ENCODE measurements around the gene FGR.

FGR gene

GRCh38 chr1:27605796-27606707, 28.9 kb downstream of the FGR start:
- Histone ChIP-seq H3K27ac (ENCODE audit: insufficient read depth in 1 of 2, low read depth in 1 of 2, low read length in 2 of 2, poor library complexity in 1 of 2, severe bottlenecking in 2 of 2) (no peak overlapping the region), H3K9me3 (ENCODE audit: control extremely low read depth in 1 of 5, control insufficient read depth in 4 of 5, insufficient read depth in 2 of 5, low read depth in 1 of 5, low read length in 4 of 5) (no peaks in the 10 kb centered on the region), H3K4me3 (ENCODE audit: control insufficient read depth in 1 of 7, extremely low read depth in 1 of 7, insufficient read depth in 4 of 7, low read depth in 2 of 7, low read length in 6 of 7) (peak overlapping the region in 2 of 7 experiments; percentile 28 to 30), H3K27me3 (replicated peaks in 2 of 5; ENCODE audit: control insufficient read depth in 4 of 5, insufficient read depth in 5 of 5, low read length in 4 of 5) (no peaks in the 10 kb centered on the region), H3K4me1 (ENCODE audit: control extremely low read depth in 1 of 4, control insufficient read depth in 4 of 4, insufficient read depth in 4 of 4, low read length in 3 of 4) (peaks cover 1 to 75% (median 52%) of the 10 kb centered on the region in 4 experiments), H3K36me3 (ENCODE audit: control insufficient read depth in 4 of 4, insufficient read depth in 4 of 4, low read length in 3 of 4) (no peaks in the 10 kb centered on the region)
- WGBS (ENCODE audit: insufficient coverage) = 2% methylated on average over 7 of the region's 11 CpGs
- ChIA-PET CTCF (interaction anchor here (0.6 to 20.5 kb wide), 40 partner anchors 9 to 1157 kb away, joined by 3 to 311 read pairs (median 5); partner anchors contain the start of gene FGR), POLR2A (interaction anchor here (0.7 kb wide), 1 partner anchor 35 kb away, joined by 3 read pairs; no protein-coding TSS in a partner anchor)
- peak; percentile 72 to 85 (median 83) for DNase-seq

GRCh38 chr1:27605300-27605766, 29.7 kb downstream of the FGR start:
- peaks cover 3 to 81% (median 60%) of the 10 kb centered on the region in 4 experiments for H3K4me1 ChIP-seq (ENCODE audit: control extremely low read depth in 1 of 4, control insufficient read depth in 4 of 4, insufficient read depth in 4 of 4, low read length in 3 of 4)
- no peak overlapping the region for H3K4me3 ChIP-seq (ENCODE audit: control insufficient read depth in 1 of 7, extremely low read depth in 1 of 7, insufficient read depth in 4 of 7, low read depth in 2 of 7, low read length in 6 of 7)
- no peaks in the 10 kb centered on the region for H3K9me3 ChIP-seq (ENCODE audit: control extremely low read depth in 1 of 5, control insufficient read depth in 4 of 5, insufficient read depth in 2 of 5, low read depth in 1 of 5, low read length in 4 of 5)
- DNase-seq = no peak
- CTCF ChIA-PET = interaction anchor here (0.6 to 20.5 kb wide), 23 partner anchors 10 to 1158 kb away, joined by 3 to 311 read pairs (median 6); partner anchors contain the start of gene FGR
- WGBS (ENCODE audit: insufficient coverage) = 94% methylated on average over 6 of the region's 7 CpGs
- no peak overlapping the region for H3K27ac ChIP-seq (ENCODE audit: insufficient read depth in 1 of 2, low read depth in 1 of 2, low read length in 2 of 2, poor library complexity in 1 of 2, severe bottlenecking in 2 of 2)
- no peaks in the 10 kb centered on the region for H3K36me3 ChIP-seq (ENCODE audit: control insufficient read depth in 4 of 4, insufficient read depth in 4 of 4, low read length in 3 of 4)
- POLR2A ChIA-PET = interaction anchor here (0.7 kb wide), 1 partner anchor 35 kb away, joined by 3 read pairs; no protein-coding TSS in a partner anchor
- H3K27me3 ChIP-seq (replicated peaks in 2 of 5; ENCODE audit: control insufficient read depth in 4 of 5, insufficient read depth in 5 of 5, low read length in 4 of 5) = no peaks in the 10 kb centered on the region

- WGBS (ENCODE audit: insufficient coverage) = 48% methylated on average over 18 of the region's 21 CpGs
- Histone ChIP-seq H3K36me3 (ENCODE audit: control insufficient read depth in 4 of 4, insufficient read depth in 4 of 4, low read length in 3 of 4) (no peaks in the 10 kb centered on the region), H3K4me3 (ENCODE audit: control insufficient read depth in 1 of 7, extremely low read depth in 1 of 7, insufficient read depth in 4 of 7, low read depth in 2 of 7, low read length in 6 of 7) (peak overlapping the region; percentile 74 to 89 (median 83)), H3K4me1 (ENCODE audit: control extremely low read depth in 1 of 4, control insufficient read depth in 4 of 4, insufficient read depth in 4 of 4, low read length in 3 of 4) (peaks cover 3 to 83% (median 65%) of the 10 kb centered on the region in 4 experiments), H3K9me3 (ENCODE audit: control extremely low read depth in 1 of 5, control insufficient read depth in 4 of 5, insufficient read depth in 2 of 5, low read depth in 1 of 5, low read length in 4 of 5) (no peaks in the 10 kb centered on the region), H3K27me3 (replicated peaks in 2 of 5; ENCODE audit: control insufficient read depth in 4 of 5, insufficient read depth in 5 of 5, low read length in 4 of 5) (no peaks in the 10 kb centered on the region), H3K27ac (ENCODE audit: insufficient read depth in 1 of 2, low read depth in 1 of 2, low read length in 2 of 2, poor library complexity in 1 of 2, severe bottlenecking in 2 of 2) (no peak overlapping the region)
- POLR2A ChIA-PET = interaction anchor here (0.6 to 1.2 kb wide), 2 partner anchors 12 to 35 kb away, joined by 3 to 4 read pairs; no protein-coding TSS in a partner anchor
- no peak for DNase-seq
- CTCF ChIA-PET = interaction anchor here (0.9 to 20.5 kb wide), 20 partner anchors 18 to 310 kb away, joined by 3 to 311 read pairs (median 6); partner anchors contain the start of gene FGR
These were observed 30.2 kb downstream of the FGR start for GRCh38 chr1:27604579-27605299.

GRCh38 chr1:27603681-27604578, 31.1 kb downstream of the FGR start, which contains the start of gene AHDC1:
Gene AHDC1, minus strand, starts transcription at chr1:27604144. Its CDS starts 52,029 bp downstream, at chr1:27552115.
- peaks cover 3 to 83% (median 71%) of the 10 kb centered on the region in 4 experiments for H3K4me1 ChIP-seq (ENCODE audit: control extremely low read depth in 1 of 4, control insufficient read depth in 4 of 4, insufficient read depth in 4 of 4, low read length in 3 of 4)
- H3K27me3 ChIP-seq (replicated peaks in 2 of 5; ENCODE audit: control insufficient read depth in 4 of 5, insufficient read depth in 5 of 5, low read length in 4 of 5) = no peaks in the 10 kb centered on the region
- peak; percentile 91 to 95 (median 92) for DNase-seq
- peak within 1 kb of the TSS; percentile 74 to 89 (median 83) for H3K4me3 ChIP-seq (ENCODE audit: control insufficient read depth in 1 of 7, extremely low read depth in 1 of 7, insufficient read depth in 4 of 7, low read depth in 2 of 7, low read length in 6 of 7)
- ChIA-PET CTCF (interaction anchor here (0.9 to 20.5 kb wide), 12 partner anchors 21 to 309 kb away, joined by 3 to 311 read pairs (median 51); partner anchors contain the start of gene FGR), POLR2A (interaction anchor here (0.6 to 1.2 kb wide), 2 partner anchors 11 to 34 kb away, joined by 3 to 4 read pairs; no protein-coding TSS in a partner anchor)
- H3K9me3 ChIP-seq (ENCODE audit: control extremely low read depth in 1 of 5, control insufficient read depth in 4 of 5, insufficient read depth in 2 of 5, low read depth in 1 of 5, low read length in 4 of 5) = no peaks in the 10 kb centered on the region
- H3K27ac ChIP-seq (ENCODE audit: insufficient read depth in 1 of 2, low read depth in 1 of 2, low read length in 2 of 2, poor library complexity in 1 of 2, severe bottlenecking in 2 of 2) = peak within 1 kb of the TSS in 1 of 2 experiments; percentile 79
- H3K36me3 ChIP-seq (ENCODE audit: control insufficient read depth in 4 of 4, insufficient read depth in 4 of 4, low read length in 3 of 4) = no peaks in the 10 kb centered on the region
- WGBS (ENCODE audit: insufficient coverage) = 0% methylated on average over 35 of the region's 74 CpGs

GRCh38 chr1:27603309-27603680, 31.7 kb downstream of the FGR start:
- H3K4me1 ChIP-seq (ENCODE audit: control extremely low read depth in 1 of 4, control insufficient read depth in 4 of 4, insufficient read depth in 4 of 4, low read length in 3 of 4) = peaks cover 3 to 85% (median 75%) of the 10 kb centered on the region in 4 experiments
- POLR2A ChIA-PET = interaction anchor here (1.2 kb wide), 1 partner anchor 33 kb away, joined by 4 read pairs; no protein-coding TSS in a partner anchor

More at GRCh38 chr1:27603309-27603680, 31.7 kb downstream of the FGR start:
- no peaks in the 10 kb centered on the region for H3K9me3 ChIP-seq (ENCODE audit: control extremely low read depth in 1 of 5, control insufficient read depth in 4 of 5, insufficient read depth in 2 of 5, low read depth in 1 of 5, low read length in 4 of 5)
- CTCF ChIA-PET = interaction anchor here (3.1 to 20.5 kb wide), 6 partner anchors 22 to 201 kb away, joined by 28 to 311 read pairs (median 59); partner anchors contain the start of gene FGR
- no peaks in the 10 kb centered on the region for H3K27me3 ChIP-seq (replicated peaks in 2 of 5; ENCODE audit: control insufficient read depth in 4 of 5, insufficient read depth in 5 of 5, low read length in 4 of 5)
- H3K36me3 ChIP-seq (ENCODE audit: control insufficient read depth in 4 of 4, insufficient read depth in 4 of 4, low read length in 3 of 4) = no peaks in the 10 kb centered on the region
- 0% methylated on average over 17 of the region's 43 CpGs for WGBS (ENCODE audit: insufficient coverage)
- H3K27ac ChIP-seq (ENCODE audit: insufficient read depth in 1 of 2, low read depth in 1 of 2, low read length in 2 of 2, poor library complexity in 1 of 2, severe bottlenecking in 2 of 2) = peak overlapping the region in 1 of 2 experiments; percentile 79
- H3K4me3 ChIP-seq (ENCODE audit: control insufficient read depth in 1 of 7, extremely low read depth in 1 of 7, insufficient read depth in 4 of 7, low read depth in 2 of 7, low read length in 6 of 7) = peak overlapping the region; percentile 74 to 89 (median 83)
- DNase-seq = peak; percentile 19 to 60 (median 45)

Measured in common myeloid progenitor, CD34-positive (primary cell).